ENCODE data around the gene KIT. TPM values are rescaled to one million over a fixed set of nuclear protein-coding genes. Genes with fewer than 3 reads are reported as not detected.

Gene KIT
- total and polyA plus RNA-seq, 10 of the 15 experiments (the other 5 are each of a cell fraction or from before 2014, with no cell fraction given) = 0.01 to 0.03 TPM; not detected in 8

DNA sequence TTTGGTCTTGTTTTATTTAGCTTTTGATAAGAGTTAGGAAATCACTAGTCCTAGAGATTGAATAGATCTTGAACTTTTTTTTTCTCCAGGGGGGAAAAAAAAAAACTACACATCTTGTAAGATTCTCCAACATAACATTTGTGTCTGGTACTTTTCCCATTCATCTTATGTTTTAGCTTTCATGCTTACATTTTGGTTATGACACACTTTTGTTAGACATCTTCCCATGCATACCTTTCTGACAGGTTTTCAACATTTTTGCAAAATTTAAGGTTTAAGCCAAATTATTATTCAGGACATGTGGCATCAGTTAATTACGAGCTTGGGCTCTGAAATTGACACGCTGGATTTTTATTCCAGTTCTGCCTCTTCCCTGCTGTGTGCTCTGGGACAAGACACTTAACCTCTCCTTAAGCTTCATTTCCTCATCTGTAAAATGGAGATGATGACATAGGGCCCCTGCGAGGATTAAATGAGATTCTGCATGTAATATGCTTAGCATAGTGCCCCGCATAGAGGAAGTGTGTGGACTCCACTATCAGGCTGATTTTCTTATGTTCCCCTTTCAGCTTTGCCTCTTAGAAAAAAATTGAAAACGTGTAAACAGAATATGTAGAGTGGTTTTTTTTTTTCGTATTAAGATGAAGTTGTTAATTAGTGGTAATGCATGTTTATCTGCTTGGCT lies 5.3 kb downstream of the KIT start (continued):
- TF ChIP-seq BCL3 (IDR thresholded peaks at IDR 0.05; ENCODE audit: borderline replicate concordance, insufficient read depth, low read depth, low read length, poor library complexity, severe bottlenecking) = no peak
- TF ChIP-seq DPF2 (IDR thresholded peaks at IDR 0.05) = no peak
- TF ChIP-seq SRF (IDR thresholded peaks at IDR 0.05; ENCODE audit: low read depth in 2 of 2, low read length in 2 of 2) = no peak
- TF ChIP-seq CBX3 (IDR thresholded peaks at IDR 0.05; ENCODE audit: borderline replicate concordance, low read depth) = no peak
- no peak for TF ChIP-seq ZNF207 (IDR thresholded peaks at IDR 0.05; ENCODE audit: borderline replicate concordance)
- no peak for TF ChIP-seq ASH2L (IDR thresholded peaks at IDR 0.05; ENCODE audit: borderline replicate concordance, low read depth)
- TF ChIP-seq SREBF2 (IDR thresholded peaks at IDR 0.05; ENCODE audit: low read length) = no peak
- no peak for TF ChIP-seq STAT1 (conservative IDR thresholded peaks at IDR 0.05)

DNA sequence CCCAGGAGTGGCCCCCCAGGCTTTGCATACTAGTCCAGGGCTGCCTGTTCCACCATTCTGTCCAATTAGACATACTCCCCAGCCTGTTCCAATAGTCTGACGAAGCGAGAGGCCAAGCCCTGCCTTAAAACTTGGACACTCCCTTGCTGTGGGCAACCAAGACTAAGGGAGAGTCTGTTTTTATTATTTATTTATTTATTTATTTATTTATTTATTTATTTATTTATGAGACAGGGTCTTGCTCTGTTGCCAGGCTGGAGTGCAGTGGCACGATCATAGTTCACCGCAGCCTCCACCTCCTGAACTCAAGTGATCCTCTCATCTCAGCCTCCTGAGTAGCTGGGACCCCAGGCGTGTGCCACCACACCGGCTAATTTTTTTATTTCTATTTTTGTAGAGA lies 6.6 kb downstream of the KIT start:
- Histone ChIP-seq H3K4me1 (ENCODE audit: control insufficient read depth, insufficient read depth, low read length) (no peaks in the 10 kb centered on the region), H3K27me3 (replicated peaks in 1 of 2; ENCODE audit: control insufficient read depth in 2 of 2, insufficient read depth in 2 of 2, low read length in 1 of 2) (peaks cover 3 to 8% of the 10 kb centered on the region in 2 experiments; a peak in 3 of 4 replicates), H2AFZ (ENCODE audit: control insufficient read depth, low read depth, low read length) (no peak overlapping the region), H3K9me3 (replicated peaks; ENCODE audit: control insufficient read depth, insufficient read depth, low read length) (no peaks in the 10 kb centered on the region), H3K79me2 (ENCODE audit: control insufficient read depth, insufficient read depth, low read length) (no peaks in the 10 kb centered on the region), H3K27ac (ENCODE audit: control insufficient read depth, insufficient read depth) (no peak overlapping the region), H3K9ac (ENCODE audit: control insufficient read depth, insufficient read depth, low read length) (no peak overlapping the region), H3K4me3 (no peak overlapping the region), H4K20me1 (ENCODE audit: control insufficient read depth, insufficient read depth) (no peaks in the 10 kb centered on the region), H3K4me2 (ENCODE audit: control insufficient read depth, insufficient read depth) (no peak overlapping the region), H3K36me3 (ENCODE audit: control insufficient read depth in 2 of 2, insufficient read depth in 2 of 2, low read length in 1 of 2) (no peaks in the 10 kb centered on the region)
- no TSS peak for BruUV-seq (replicated peaks)
- SMC1A ChIA-PET (ENCODE audit: uncharacterized antibody, unreplicated experiment) = no interaction called here
- ATAC-seq = no peak
- CTCF ChIA-PET = no interaction called here
- RAD21 ChIA-PET (ENCODE audit: unreplicated experiment) = no interaction called here
- WGBS (ENCODE audit: insufficient coverage, insufficient replicate concordance, low lambda C conversion rate, missing lambda C conversion rate) = 66% methylated on average over 6 of the region's 6 CpGs
- no peak for FAIRE-seq
- no peak for DNase-seq (ENCODE audit: low read depth, low spot score)
- POLR2A ChIA-PET = no interaction called here
- in situ Hi-C loops (cut with MboI) = no loop called here
- intact Hi-C loops (cut with micrococcal nuclease; ENCODE audit: unreplicated experiment) = no loop called here
- TF ChIP-seq E2F4 (IDR thresholded peaks at IDR 0.05; ENCODE audit: low read depth, low read length) (no peak), IRF4 (IDR thresholded peaks at IDR 0.05; ENCODE audit: low read depth, low read length) (no peak), SPI1 (IDR thresholded peaks at IDR 0.05; ENCODE audit: borderline replicate concordance, insufficient read depth, low read depth, low read length) (no peak), TBL1XR1 (IDR thresholded peaks at IDR 0.05; ENCODE audit: low read depth, low read length) (no peak), ZBTB40 (IDR thresholded peaks at IDR 0.05; ENCODE audit: borderline replicate concordance) (no peak), HDAC6 (IDR thresholded peaks at IDR 0.05; ENCODE audit: unreplicated experiment) (no peak), NR2C1 (IDR thresholded peaks at IDR 0.05) (no peak)

All from GM12878 (cell line).